ENCODE results near the gene C10orf53. TPM values are rescaled to one million over a fixed set of nuclear protein-coding genes. Genes with fewer than 3 reads are reported as not detected.

The C10orf53 gene
- total and polyA plus RNA-seq, 10 of the 15 experiments (the other 5 are each of a cell fraction or from before 2014, with no cell fraction given) = not detected

DNA sequence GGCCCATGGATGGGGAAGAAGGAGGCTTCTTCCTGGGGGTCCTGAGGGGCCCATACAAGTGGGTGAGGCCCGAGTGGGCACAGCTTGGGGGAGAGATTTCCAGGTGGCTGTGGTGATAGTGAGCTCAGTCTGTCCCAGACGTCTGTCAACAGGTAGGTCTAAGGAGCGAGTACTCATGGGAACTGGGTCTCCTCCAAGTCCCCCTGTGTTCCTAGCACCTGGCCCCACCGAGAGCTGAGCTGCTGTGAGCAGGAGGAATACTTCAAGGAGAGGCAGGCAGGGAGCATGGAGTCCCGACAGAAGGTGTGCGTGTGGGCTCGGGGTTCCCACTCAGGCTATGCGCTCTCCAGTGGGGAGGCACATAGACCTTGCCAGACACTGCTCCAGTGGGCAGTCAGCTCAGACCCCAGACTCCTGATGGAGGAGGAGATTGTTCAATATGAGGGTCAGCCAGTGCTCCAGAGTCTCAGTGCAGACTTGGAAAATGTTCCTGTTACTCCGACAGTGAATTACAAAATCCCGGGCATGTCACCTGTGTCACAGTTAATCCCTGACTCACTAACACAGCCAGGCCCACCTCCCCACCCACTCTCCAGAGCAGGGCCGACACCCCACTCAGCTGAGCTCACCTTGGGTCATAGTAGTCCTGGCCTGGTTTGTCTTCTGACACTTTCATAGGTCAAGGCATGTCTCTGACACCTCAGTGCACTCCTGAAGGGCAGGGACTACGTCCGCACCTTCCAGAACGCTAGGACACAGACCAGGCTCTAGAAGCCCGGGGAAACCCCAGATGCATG lies 28.2 kb upstream of the C10orf53 start (continued):
- TF ChIP-seq STAT1 (conservative IDR thresholded peaks at IDR 0.05) = no peak
- TF ChIP-seq STAT3 (IDR thresholded peaks at IDR 0.05; ENCODE audit: low read depth, low read length) = no peak
- no peak for TF ChIP-seq ELK1 (IDR thresholded peaks at IDR 0.05; ENCODE audit: low read depth, low read length)
- no peak for TF ChIP-seq SREBF1 (IDR thresholded peaks at IDR 0.05; ENCODE audit: low read length)
- TF ChIP-seq NR2C1 (IDR thresholded peaks at IDR 0.05) = no peak
- TF ChIP-seq CEBPB (IDR thresholded peaks at IDR 0.05; ENCODE audit: borderline replicate concordance in 1 of 2, low read depth in 2 of 2, low read length in 2 of 2) = no peak
- TF ChIP-seq, protein P1, sequence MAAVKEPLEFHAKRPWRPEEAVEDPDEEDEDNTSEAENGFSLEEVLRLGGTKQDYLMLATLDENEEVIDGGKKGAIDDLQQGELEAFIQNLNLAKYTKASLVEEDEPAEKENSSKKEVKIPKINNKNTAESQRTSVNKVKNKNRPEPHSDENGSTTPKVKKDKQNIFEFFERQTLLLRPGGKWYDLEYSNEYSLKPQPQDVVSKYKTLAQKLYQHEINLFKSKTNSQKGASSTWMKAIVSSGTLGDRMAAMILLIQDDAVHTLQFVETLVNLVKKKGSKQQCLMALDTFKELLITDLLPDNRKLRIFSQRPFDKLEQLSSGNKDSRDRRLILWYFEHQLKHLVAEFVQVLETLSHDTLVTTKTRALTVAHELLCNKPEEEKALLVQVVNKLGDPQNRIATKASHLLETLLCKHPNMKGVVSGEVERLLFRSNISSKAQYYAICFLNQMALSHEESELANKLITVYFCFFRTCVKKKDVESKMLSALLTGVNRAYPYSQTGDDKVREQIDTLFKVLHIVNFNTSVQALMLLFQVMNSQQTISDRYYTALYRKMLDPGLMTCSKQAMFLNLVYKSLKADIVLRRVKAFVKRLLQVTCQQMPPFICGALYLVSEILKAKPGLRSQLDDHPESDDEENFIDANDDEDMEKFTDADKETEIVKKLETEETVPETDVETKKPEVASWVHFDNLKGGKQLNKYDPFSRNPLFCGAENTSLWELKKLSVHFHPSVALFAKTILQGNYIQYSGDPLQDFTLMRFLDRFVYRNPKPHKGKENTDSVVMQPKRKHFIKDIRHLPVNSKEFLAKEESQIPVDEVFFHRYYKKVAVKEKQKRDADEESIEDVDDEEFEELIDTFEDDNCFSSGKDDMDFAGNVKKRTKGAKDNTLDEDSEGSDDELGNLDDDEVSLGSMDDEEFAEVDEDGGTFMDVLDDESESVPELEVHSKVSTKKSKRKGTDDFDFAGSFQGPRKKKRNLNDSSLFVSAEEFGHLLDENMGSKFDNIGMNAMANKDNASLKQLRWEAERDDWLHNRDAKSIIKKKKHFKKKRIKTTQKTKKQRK (IDR thresholded peaks at IDR 0.05; ENCODE audit: low read depth, low read length) = no peak
- TF ChIP-seq RUNX3 (IDR thresholded peaks at IDR 0.05; ENCODE audit: low read length) = no peak
- TF ChIP-seq GATAD2B (conservative IDR thresholded peaks at IDR 0.05; ENCODE audit: low read depth) = no peak
- no peak for TF ChIP-seq CHD2 (IDR thresholded peaks at IDR 0.05; ENCODE audit: borderline replicate concordance, low read depth, low read length)
- TF ChIP-seq FOXM1 (IDR thresholded peaks at IDR 0.05; ENCODE audit: low read depth, low read length) = no peak
- no peak for TF ChIP-seq ZSCAN29 (IDR thresholded peaks at IDR 0.05)

Measured in GM12878 (cell line).